Measurements from ENCODE around the gene TM4SF18. TPM values are rescaled to one million over a fixed set of nuclear protein-coding genes. Genes with fewer than 3 reads are reported as not detected.

The TM4SF18 gene
- total RNA-seq, 2 experiments from 2014 or later: not detected

GRCh38 chr3:149363053-149363452 lies 29.6 kb upstream of the TM4SF18 start:
- Histone ChIP-seq H3K4me2 (ENCODE audit: low read length) (no peak overlapping the region), H3K36me3 (ENCODE audit: insufficient read depth, low read length) (no peaks in the 10 kb centered on the region), H3K4me1 (ENCODE audit: insufficient read depth, low read length, poor library complexity, severe bottlenecking) (no peaks in the 10 kb centered on the region), H3K9me3 (ENCODE audit: low read length) (no peaks in the 10 kb centered on the region), H3K9me2 (ENCODE audit: insufficient read depth, low read length) (no peaks in the 10 kb centered on the region), H3K27ac (ENCODE audit: low read depth, low read length, poor library complexity, severe bottlenecking) (no peak overlapping the region), H4K20me1 (ENCODE audit: insufficient read depth, low read length) (no peaks in the 10 kb centered on the region), H3K4me3 (ENCODE audit: low read depth, low read length, poor library complexity, severe bottlenecking) (no peak overlapping the region), H2AFZ (ENCODE audit: low read length) (no peak overlapping the region), H3K79me2 (ENCODE audit: insufficient read depth, low read depth, low read length) (no peaks in the 10 kb centered on the region)
- BruUV-seq (replicated peaks): no TSS peak
- TF ChIP-seq EZH2phosphoT487 (IDR thresholded peaks at IDR 0.05; ENCODE audit: borderline replicate concordance, low read depth, low read length): no peak
- TF ChIP-seq CTCF (conservative IDR thresholded peaks at IDR 0.05; ENCODE audit: low read length): no peak
- intact Hi-C loops (cut with micrococcal nuclease; ENCODE audit: unreplicated experiment): no loop called here
- DNase-seq (ENCODE audit: low spot score): no peak
- ChIA-PET CTCF (ENCODE audit: unreplicated experiment) (interaction anchor here (0.6 kb wide), 1 partner anchor 13 kb away, joined by 3 read pairs; no protein-coding TSS in a partner anchor), POLR2A (no interaction called here)

- Histone ChIP-seq H3K36me3 (ENCODE audit: insufficient read depth, low read length) (no peaks in the 10 kb centered on the region), H3K27ac (ENCODE audit: low read depth, low read length, poor library complexity, severe bottlenecking) (no peak overlapping the region), H4K20me1 (ENCODE audit: insufficient read depth, low read length) (no peaks in the 10 kb centered on the region), H3K4me3 (ENCODE audit: low read depth, low read length, poor library complexity, severe bottlenecking) (no peak overlapping the region), H3K4me1 (ENCODE audit: insufficient read depth, low read length, poor library complexity, severe bottlenecking) (no peaks in the 10 kb centered on the region), H3K4me2 (ENCODE audit: low read length) (no peak overlapping the region), H3K9me2 (ENCODE audit: insufficient read depth, low read length) (no peaks in the 10 kb centered on the region), H2AFZ (ENCODE audit: low read length) (no peak overlapping the region), H3K9me3 (ENCODE audit: low read length) (no peaks in the 10 kb centered on the region), H3K79me2 (ENCODE audit: insufficient read depth, low read depth, low read length) (no peaks in the 10 kb centered on the region)
- ChIA-PET CTCF (ENCODE audit: unreplicated experiment) (interaction anchor here (0.5 to 0.6 kb wide), 2 partner anchors 12 to 1023 kb away, joined by 3 read pairs; no protein-coding TSS in a partner anchor), POLR2A (interaction anchor here (1.1 kb wide), 1 partner anchor 30 kb away, joined by 3 read pairs; no protein-coding TSS in a partner anchor)
- no peak for TF ChIP-seq CTCF (conservative IDR thresholded peaks at IDR 0.05; ENCODE audit: low read length)
- no peak for TF ChIP-seq EZH2phosphoT487 (IDR thresholded peaks at IDR 0.05; ENCODE audit: borderline replicate concordance, low read depth, low read length)
- DNase-seq (ENCODE audit: low spot score): no peak
- no TSS peak for BruUV-seq (replicated peaks)
- intact Hi-C loops (cut with micrococcal nuclease; ENCODE audit: unreplicated experiment): no loop called here
Observed at GRCh38 chr3:149362366-149362765, 28.9 kb upstream of the TM4SF18 start.

- CTCF ChIA-PET (ENCODE audit: unreplicated experiment): no interaction called here
- no TSS peak for BruUV-seq (replicated peaks)
- POLR2A ChIA-PET: interaction anchor here (1.9 kb wide), 1 partner anchor 13 kb away, joined by 5 read pairs; no protein-coding TSS in a partner anchor
Observed at GRCh38 chr3:149356630-149357029, 23.2 kb upstream of the TM4SF18 start.

More at GRCh38 chr3:149356630-149357029, 23.2 kb upstream of the TM4SF18 start:
- Histone ChIP-seq H2AFZ (ENCODE audit: low read length) (no peak overlapping the region), H3K4me1 (ENCODE audit: insufficient read depth, low read length, poor library complexity, severe bottlenecking) (no peaks in the 10 kb centered on the region), H3K4me2 (ENCODE audit: low read length) (no peak overlapping the region), H3K9me2 (ENCODE audit: insufficient read depth, low read length) (no peaks in the 10 kb centered on the region), H3K79me2 (ENCODE audit: insufficient read depth, low read depth, low read length) (no peaks in the 10 kb centered on the region), H3K9me3 (ENCODE audit: low read length) (no peaks in the 10 kb centered on the region), H4K20me1 (ENCODE audit: insufficient read depth, low read length) (no peaks in the 10 kb centered on the region), H3K27ac (ENCODE audit: low read depth, low read length, poor library complexity, severe bottlenecking) (no peak overlapping the region), H3K4me3 (ENCODE audit: low read depth, low read length, poor library complexity, severe bottlenecking) (no peak overlapping the region), H3K36me3 (ENCODE audit: insufficient read depth, low read length) (no peaks in the 10 kb centered on the region)
- no peak for DNase-seq (ENCODE audit: low spot score)
- TF ChIP-seq EZH2phosphoT487 (IDR thresholded peaks at IDR 0.05; ENCODE audit: borderline replicate concordance, low read depth, low read length) (no peak), CTCF (conservative IDR thresholded peaks at IDR 0.05; ENCODE audit: low read length) (no peak)
- intact Hi-C loops (cut with micrococcal nuclease; ENCODE audit: unreplicated experiment): no loop called here
